GM19324 (cell line): ENCODE results near the gene ACVRL1.

Experiments
- ATAC-seq: cut with Tn5 transposase; IDR thresholded peaks from one replicate; pipeline ENCODE4 v1.9.1; 2021; ENCODE audit warnings: mild to moderate bottlenecking, moderate library complexity; ENCODE audit not compliant: unreplicated experiment, low FRiP score

Gene ACVRL1

GRCh38 chr12:51907083-51907855 lies at the start of gene ACVRL1:
ACVRL1 (plus strand) TSS chr12:51907504; CDS start chr12:51912475, 4,971 bp downstream.
- no peak for ATAC-seq

- ATAC-seq = no peak
Measured at GRCh38 chr12:51860986-51861385, 46.3 kb upstream of the ACVRL1 start.

- ATAC-seq = no peak
Measured at GRCh38 chr12:51862947-51863346, 44.4 kb upstream of the ACVRL1 start.

- no peak for ATAC-seq
Measured at GRCh38 chr12:51863363-51863932, 43.9 kb upstream of the ACVRL1 start.

- ATAC-seq = no peak
Measured at GRCh38 chr12:51863933-51864832, 43.1 kb upstream of the ACVRL1 start.

GRCh38 chr12:51864833-51865670 lies 42.3 kb upstream of the ACVRL1 start:
- no peak for ATAC-seq

GRCh38 chr12:51865757-51866270 lies 41.5 kb upstream of the ACVRL1 start:
- ATAC-seq = no peak

- no peak for ATAC-seq
Measured at GRCh38 chr12:51866324-51866723, 41.0 kb upstream of the ACVRL1 start.

GRCh38 chr12:51866762-51867161 lies 40.5 kb upstream of the ACVRL1 start:
- no peak for ATAC-seq

GRCh38 chr12:51867371-51867770 lies 39.9 kb upstream of the ACVRL1 start:
- ATAC-seq = no peak

GRCh38 chr12:51867796-51868428 lies 39.4 kb upstream of the ACVRL1 start:
- no peak for ATAC-seq

- no peak for ATAC-seq
Measured at GRCh38 chr12:51868821-51869495, 38.3 kb upstream of the ACVRL1 start.

- ATAC-seq = no peak
Measured at GRCh38 chr12:51869496-51869865, 37.8 kb upstream of the ACVRL1 start.

GRCh38 chr12:51869931-51870330 lies 37.4 kb upstream of the ACVRL1 start:
- ATAC-seq = no peak

- no peak for ATAC-seq
Measured at GRCh38 chr12:51870504-51870903, 36.8 kb upstream of the ACVRL1 start.

- no peak for ATAC-seq
Measured at GRCh38 chr12:51871126-51871525, 36.2 kb upstream of the ACVRL1 start.

- ATAC-seq = no peak
Measured at GRCh38 chr12:51871918-51872688, 35.2 kb upstream of the ACVRL1 start.

- ATAC-seq = no peak
Measured at GRCh38 chr12:51872689-51872981, 34.7 kb upstream of the ACVRL1 start.
